A549 (cell line): ENCODE data around the gene ANO6. TPM values are rescaled to one million over a fixed set of nuclear protein-coding genes. Genes with fewer than 3 reads are reported as not detected.

Source experiments
- ATAC-seq, 2 experiments: fragments of 200-7000 bp in 1 of 2; fragments of >200 bp in 1 of 2; cut with Nextera tagmentation in 1 of 2; cut with Tn5 transposase in 1 of 2; 3 replicates each; pipeline versions ENCODE4 v1.8.0 to v1.9.1; 2018 to 2020; ENCODE audit warnings: mild to moderate bottlenecking in 1 of 2, moderate library complexity in 1 of 2
- CTCF ChIA-PET: fragments of 300-600 bp; sonication (Branson Sonifier 250); formaldehyde crosslinking; extraction: SDS; loops from one replicate; lab custom pipeline; 2021; ENCODE audit warnings: antibody characterized with exemption, inconsistent platforms; lab: Yijun Ruan, JAX
- POLR2A ChIA-PET: fragments of 350-600 bp; formaldehyde crosslinking; extraction: SDS; loops from one replicate; lab custom pipeline; 2021; ENCODE audit warnings: antibody characterized with exemption, inconsistent platforms; lab: Yijun Ruan, JAX
- DNase-seq, 2 experiments: peaks; one replicate each; pipeline versions ENCODE4 v3.0.0 to v3.0.0-alpha.2; 2011 to 2016; ENCODE audit warnings: low read depth in 1 of 2, low spot score in 1 of 2
- FAIRE-seq: peaks from 2 replicates; lab custom pipeline; 2011; peaks lifted over from hg19 to GRCh38; lab: Jason Lieb, UNC
- H3K27ac ChIP-seq, 2 experiments: fragments of >200 bp; sonication (Bioruptor Twin); formaldehyde crosslinking; 3 replicates each; pipeline ENCODE4 v1.5.1; 2016 to 2017
- H3K4me1 ChIP-seq: fragments of >200 bp; sonication (Bioruptor Twin); formaldehyde crosslinking; 3 replicates; pipeline ENCODE4 v1.6.1; 2016
- H3K4me2 ChIP-seq: fragments of >200 bp; sonication (Bioruptor Twin); formaldehyde crosslinking; 3 replicates; pipeline ENCODE4 v1.6.1; 2016
- H3K4me3 ChIP-seq: fragments of >200 bp; sonication (Bioruptor Twin); formaldehyde crosslinking; 3 replicates; pipeline ENCODE4 v1.5.1; 2016
- H3K9me3 ChIP-seq: fragments of >200 bp; sonication (Bioruptor Twin); formaldehyde crosslinking; 3 replicates; pipeline ENCODE4 v1.6.1; 2016
- BCL3 ChIP-seq: fragments of >200 bp; sonication (Bioruptor Twin); formaldehyde crosslinking; IDR thresholded peaks from 3 replicates; pipeline ENCODE4 v1.6.1; 2016
- CEBPB ChIP-seq, 2 experiments: fragments of >200 bp in 1 of 2; sonication (Bioruptor Twin) in 1 of 2; formaldehyde crosslinking in 1 of 2; IDR thresholded peaks; 2 replicates each; pipeline ENCODE4 v1.6.1; 2012 to 2016
- CHD2 ChIP-seq: fragments of 150-350 bp; IDR thresholded peaks from 2 replicates; pipeline ENCODE4 v1.6.1; 2014; ENCODE audit warnings: low read length; ENCODE audit not compliant: partially characterized antibody
- CTCF ChIP-seq: fragments of >200 bp; sonication (Bioruptor Twin); formaldehyde crosslinking; IDR thresholded peaks from 3 replicates; pipeline ENCODE4 v1.5.1; 2016
- EHMT2 ChIP-seq: fragments of 200-600 bp; sonication (generic); IDR thresholded peaks from 2 replicates; pipeline ENCODE4 v1.6.1; 2016; ENCODE audit warnings: antibody characterized with exemption, low read depth, mild to moderate bottlenecking, moderate library complexity
- ELK1 ChIP-seq: fragments of 150-350 bp; IDR thresholded peaks from 2 replicates; pipeline ENCODE4 v1.6.1; 2014; ENCODE audit warnings: low read depth, mild to moderate bottlenecking, low read length
- EP300 ChIP-seq, 2 experiments: fragments of >200 bp; sonication (Bioruptor Twin); formaldehyde crosslinking; IDR thresholded peaks; 2 replicates in 1 of 2; 3 replicates in 1 of 2; pipeline ENCODE4 v1.6.1; 2016 to 2017
- FOSB ChIP-seq: fragments of 250-450 bp; sonication (Bioruptor Pico); IDR thresholded peaks from 2 replicates; pipeline ENCODE4 v1.5.0; 2020; ENCODE audit warnings: mild to moderate bottlenecking, moderate library complexity
- HDAC2 ChIP-seq: fragments of 200-600 bp; sonication (generic); IDR thresholded peaks from 2 replicates; pipeline ENCODE4 v1.6.1; 2016
- HEYL ChIP-seq: fragments of 250-450 bp; sonication (Bioruptor Pico); IDR thresholded peaks from 2 replicates; pipeline ENCODE4 v1.8.0; 2021; ENCODE audit warnings: mild to moderate bottlenecking, moderate library complexity
- POLR2A ChIP-seq: IDR thresholded peaks from 2 replicates; pipeline ENCODE4 v1.6.1; 2012; ENCODE audit warnings: mild to moderate bottlenecking, low read length
- RCOR1 ChIP-seq: fragments of 150-350 bp; IDR thresholded peaks from 2 replicates; pipeline ENCODE4 v1.6.1; 2014; ENCODE audit warnings: antibody characterized with exemption, low read length, low read depth
- RNF2 ChIP-seq: fragments of 200-600 bp; sonication (generic); IDR thresholded peaks from 2 replicates; pipeline ENCODE4 v1.6.1; 2016; ENCODE audit warnings: low read depth, mild to moderate bottlenecking, antibody characterized with exemption, moderate library complexity, borderline replicate concordance
- SREBF2 ChIP-seq: fragments of 450-650 bp; IDR thresholded peaks from 2 replicates; pipeline ENCODE4 v1.6.1; 2014; ENCODE audit warnings: mild to moderate bottlenecking, moderate library complexity
- TFCP2L1 ChIP-seq: fragments of 250-450 bp; sonication (Bioruptor Pico); IDR thresholded peaks from 2 replicates; pipeline ENCODE4 v1.5.0; 2021; ENCODE audit warnings: mild to moderate bottlenecking
- TP53 ChIP-seq: fragments of 250-450 bp; sonication (Bioruptor Pico); IDR thresholded peaks from 2 replicates; pipeline ENCODE4 v1.5.0; 2021; ENCODE audit warnings: mild to moderate bottlenecking, moderate library complexity
- ZFP36 ChIP-seq: fragments of 450-650 bp; IDR thresholded peaks from 2 replicates; pipeline ENCODE4 v1.6.1; 2014; ENCODE audit warnings: borderline replicate concordance; ENCODE audit not compliant: partially characterized antibody
- ZNF302 ChIP-seq: fragments of 250-450 bp; sonication (Bioruptor Pico); IDR thresholded peaks from 2 replicates; pipeline ENCODE4 v1.9.0; 2021; ENCODE audit warnings: inconsistent platforms, mild to moderate bottlenecking, moderate library complexity
- WGBS: methylation state at CpG from one replicate; pipeline ENCODE4 v1.1.6; 2017; ENCODE audit errors: missing lambda C conversion rate; 5-methylcytosine and 5-hydroxymethylcytosine counted together
- polyA plus RNA-seq, 4 experiments: library from polyadenylated mRNA; depleted of rRNA in 3 of 4; stranded (reverse); fragments of >200 nt; fragmentation: RNase III in 1 of 4; extraction: RNeasy Plus Mini Kit Qiagen cat#74134 plus additional on column Dnase treatment in 1 of 4; gene quantifications; 2 replicates in 3 of 4; 3 replicates in 1 of 4; pipeline ENCODE4 v1.2.3, GENCODE V29; 2011 to 2017
- TF ChIP-seq, protein P1 (sequence below): IDR thresholded peaks from 2 replicates; pipeline ENCODE4 v1.6.1; 2012
- TF ChIP-seq, protein P2 (sequence below): fragments of 250-450 bp; sonication (Bioruptor Pico); IDR thresholded peaks from 2 replicates; pipeline ENCODE4 v1.5.0; 2020; ENCODE audit warnings: low read depth, mild to moderate bottlenecking, moderate library complexity

The ANO6 gene
- polyA plus RNA-seq, 2 of the 4 experiments (the other 2 are of a cell fraction): 41.7 to 80.0 TPM

- POLR2A ChIA-PET: no interaction called here
- 71% methylated on average over 1 of the region's 1 CpG for WGBS
Observed at GRCh38 chr12:45278447-45278846, 62.6 kb downstream of the ANO6 start.

DNA sequence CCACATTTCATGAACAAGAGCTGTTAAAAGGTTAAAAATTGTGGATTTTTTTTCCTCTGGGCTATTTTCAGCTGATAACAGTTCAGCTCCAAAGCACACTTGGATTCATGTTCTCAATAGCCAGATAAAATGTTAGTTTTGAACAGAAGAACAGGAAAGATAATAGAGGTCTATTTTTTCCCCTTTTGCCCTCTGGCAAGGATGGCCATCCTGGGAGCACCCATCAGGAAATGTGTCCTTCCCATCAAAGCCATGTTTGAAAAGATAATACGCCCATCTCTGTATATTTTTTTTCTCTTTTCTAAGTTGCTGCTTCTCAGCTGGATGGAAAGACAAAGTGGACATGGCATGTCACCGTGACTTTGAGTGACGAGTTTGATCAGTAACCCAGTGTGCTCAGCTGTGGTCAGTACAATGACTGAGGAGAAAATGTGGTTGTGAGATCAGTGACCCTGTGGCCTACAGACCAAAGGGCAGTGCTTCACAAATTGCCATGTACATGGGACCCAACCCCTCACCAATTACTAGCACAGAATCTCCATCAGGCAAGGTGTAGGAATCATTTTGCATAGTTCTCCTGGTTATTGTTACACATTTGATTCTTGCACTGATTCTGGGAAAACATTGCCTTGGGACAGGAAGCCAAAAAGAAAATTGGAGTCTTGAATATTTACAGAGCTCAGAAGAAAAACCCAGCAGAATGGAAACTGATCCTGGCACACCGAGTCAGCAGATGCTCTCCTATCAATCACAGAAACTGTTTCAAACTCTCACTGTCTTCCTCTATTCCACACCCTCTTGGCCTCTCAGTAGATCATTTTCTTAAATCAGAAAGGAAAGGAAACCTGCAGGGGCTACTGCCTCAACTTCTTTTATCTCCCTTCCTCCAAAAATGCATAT is 64.3 kb downstream of the ANO6 start:
- DNase-seq (no peak), FAIRE-seq (no peak), ATAC-seq (no peak)
- H3K4me3 ChIP-seq: no peak overlapping the region
- no peak for TF ChIP-seq CHD2
- TF ChIP-seq EHMT2: no peak
- TF ChIP-seq FOSB (CRISPR knock-in tag): no peak
- no peaks in the 10 kb centered on the region for H3K9me3 ChIP-seq
- ChIA-PET CTCF (interaction anchor here (1.8 to 3.5 kb wide), 2 partner anchors 11 to 109 kb away, joined by 7 to 12 read pairs; no protein-coding TSS in a partner anchor), POLR2A (no interaction called here)
- peaks cover 50% of the 10 kb centered on the region for H3K4me1 ChIP-seq
- WGBS: 91% methylated on average over 4 of the region's 4 CpGs
- peak overlapping the region in 1 of 2 experiments; percentile 18; a peak in 1 of 6 replicates for H3K27ac ChIP-seq
- H3K4me2 ChIP-seq: no peak overlapping the region

More at GRCh38 chr12:45278447-45278846, 62.6 kb downstream of the ANO6 start:
- Histone ChIP-seq H3K9me3 (no peaks in the 10 kb centered on the region), H3K4me2 (no peak overlapping the region; the same call in 2 of the 3 replicates), H3K4me3 (no peak overlapping the region), H3K27ac (peak overlapping the region; percentile 7 to 10; a peak in 2 of 6 replicates), H3K4me1 (peaks cover 47% of the 10 kb centered on the region)
- FAIRE-seq: no peak
- no peak for DNase-seq
- ATAC-seq: no peak
- CTCF ChIA-PET: interaction anchor here (2.6 to 3.5 kb wide), 2 partner anchors 9 to 63 kb away, joined by 9 to 12 read pairs; partner anchors contain the start of gene ANO6
- TF ChIP-seq ELK1 (no peak), ZNF302 (CRISPR knock-in tag) (no peak), CEBPB (IDR thresholded peaks at IDR 0.05) (peak in 1 of 2 experiments; percentile 47; a peak in 2 of 4 replicates)

DNA sequence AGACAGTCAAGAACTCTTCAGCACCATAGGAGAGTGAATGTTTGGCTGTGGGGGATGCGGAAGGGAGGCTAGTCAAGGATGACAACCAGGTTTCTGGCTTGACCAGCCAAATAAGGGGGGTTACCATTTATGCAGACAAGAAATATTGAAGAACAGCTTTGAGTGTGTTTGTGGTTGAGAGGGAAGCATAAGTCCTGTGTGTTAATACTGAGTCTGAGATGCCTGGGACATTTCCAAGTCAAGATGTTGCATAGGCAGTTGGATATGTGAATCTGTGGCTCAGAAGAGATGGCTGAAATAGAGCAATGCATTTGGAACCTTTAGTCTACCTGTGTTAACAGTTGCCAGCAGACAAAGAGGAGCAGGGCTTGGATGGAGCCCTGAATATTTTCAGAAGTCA is 66.1 kb downstream of the ANO6 start:
- Histone ChIP-seq H3K27ac (peak overlapping the region in 1 of 2 experiments; percentile 60; a peak in 3 of 6 replicates), H3K4me2 (no peak overlapping the region), H3K4me1 (peaks cover 62% of the 10 kb centered on the region), H3K9me3 (no peaks in the 10 kb centered on the region), H3K4me3 (no peak overlapping the region)
- DNase-seq: no peak
- ChIA-PET CTCF (interaction anchor here (0.6 to 1.8 kb wide), 2 partner anchors 13 to 107 kb away, joined by 4 to 7 read pairs; no protein-coding TSS in a partner anchor), POLR2A (no interaction called here)
- FAIRE-seq: no peak
- 94% methylated on average over 1 of the region's 1 CpG for WGBS
- no peak for ATAC-seq
- no peak for TF ChIP-seq RNF2
- TF ChIP-seq, protein P1, sequence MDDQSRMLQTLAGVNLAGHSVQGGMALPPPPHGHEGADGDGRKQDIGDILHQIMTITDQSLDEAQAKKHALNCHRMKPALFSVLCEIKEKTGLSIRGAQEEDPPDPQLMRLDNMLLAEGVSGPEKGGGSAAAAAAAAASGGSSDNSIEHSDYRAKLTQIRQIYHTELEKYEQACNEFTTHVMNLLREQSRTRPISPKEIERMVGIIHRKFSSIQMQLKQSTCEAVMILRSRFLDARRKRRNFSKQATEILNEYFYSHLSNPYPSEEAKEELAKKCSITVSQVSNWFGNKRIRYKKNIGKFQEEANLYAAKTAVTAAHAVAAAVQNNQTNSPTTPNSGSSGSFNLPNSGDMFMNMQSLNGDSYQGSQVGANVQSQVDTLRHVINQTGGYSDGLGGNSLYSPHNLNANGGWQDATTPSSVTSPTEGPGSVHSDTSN: no peak
- TF ChIP-seq POLR2A: no peak
- no peak for TF ChIP-seq ZFP36
- no peak for TF ChIP-seq BCL3
- no peak for TF ChIP-seq CTCF
- TF ChIP-seq EP300 (IDR thresholded peaks at IDR 0.05): no peak
- TF ChIP-seq, protein P2, sequence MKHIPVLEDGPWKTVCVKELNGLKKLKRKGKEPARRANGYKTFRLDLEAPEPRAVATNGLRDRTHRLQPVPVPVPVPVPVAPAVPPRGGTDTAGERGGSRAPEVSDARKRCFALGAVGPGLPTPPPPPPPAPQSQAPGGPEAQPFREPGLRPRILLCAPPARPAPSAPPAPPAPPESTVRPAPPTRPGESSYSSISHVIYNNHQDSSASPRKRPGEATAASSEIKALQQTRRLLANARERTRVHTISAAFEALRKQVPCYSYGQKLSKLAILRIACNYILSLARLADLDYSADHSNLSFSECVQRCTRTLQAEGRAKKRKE (CRISPR knock-in tag): no peak
- TF ChIP-seq TP53 (CRISPR knock-in tag): no peak
- TF ChIP-seq CEBPB (IDR thresholded peaks at IDR 0.05): no peak
- TF ChIP-seq HDAC2: no peak
- TF ChIP-seq TFCP2L1: no peak
- no peak for TF ChIP-seq RCOR1
- TF ChIP-seq SREBF2: no peak
- no peak for TF ChIP-seq HEYL (CRISPR knock-in tag)
